ENCODE measurements around the gene UBXN6. TPM values are rescaled to one million over a fixed set of nuclear protein-coding genes. Genes with fewer than 3 reads are reported as not detected.

UBXN6 gene, protein sequence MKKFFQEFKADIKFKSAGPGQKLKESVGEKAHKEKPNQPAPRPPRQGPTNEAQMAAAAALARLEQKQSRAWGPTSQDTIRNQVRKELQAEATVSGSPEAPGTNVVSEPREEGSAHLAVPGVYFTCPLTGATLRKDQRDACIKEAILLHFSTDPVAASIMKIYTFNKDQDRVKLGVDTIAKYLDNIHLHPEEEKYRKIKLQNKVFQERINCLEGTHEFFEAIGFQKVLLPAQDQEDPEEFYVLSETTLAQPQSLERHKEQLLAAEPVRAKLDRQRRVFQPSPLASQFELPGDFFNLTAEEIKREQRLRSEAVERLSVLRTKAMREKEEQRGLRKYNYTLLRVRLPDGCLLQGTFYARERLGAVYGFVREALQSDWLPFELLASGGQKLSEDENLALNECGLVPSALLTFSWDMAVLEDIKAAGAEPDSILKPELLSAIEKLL
- total RNA-seq, result 73.5 TPM

DNA sequence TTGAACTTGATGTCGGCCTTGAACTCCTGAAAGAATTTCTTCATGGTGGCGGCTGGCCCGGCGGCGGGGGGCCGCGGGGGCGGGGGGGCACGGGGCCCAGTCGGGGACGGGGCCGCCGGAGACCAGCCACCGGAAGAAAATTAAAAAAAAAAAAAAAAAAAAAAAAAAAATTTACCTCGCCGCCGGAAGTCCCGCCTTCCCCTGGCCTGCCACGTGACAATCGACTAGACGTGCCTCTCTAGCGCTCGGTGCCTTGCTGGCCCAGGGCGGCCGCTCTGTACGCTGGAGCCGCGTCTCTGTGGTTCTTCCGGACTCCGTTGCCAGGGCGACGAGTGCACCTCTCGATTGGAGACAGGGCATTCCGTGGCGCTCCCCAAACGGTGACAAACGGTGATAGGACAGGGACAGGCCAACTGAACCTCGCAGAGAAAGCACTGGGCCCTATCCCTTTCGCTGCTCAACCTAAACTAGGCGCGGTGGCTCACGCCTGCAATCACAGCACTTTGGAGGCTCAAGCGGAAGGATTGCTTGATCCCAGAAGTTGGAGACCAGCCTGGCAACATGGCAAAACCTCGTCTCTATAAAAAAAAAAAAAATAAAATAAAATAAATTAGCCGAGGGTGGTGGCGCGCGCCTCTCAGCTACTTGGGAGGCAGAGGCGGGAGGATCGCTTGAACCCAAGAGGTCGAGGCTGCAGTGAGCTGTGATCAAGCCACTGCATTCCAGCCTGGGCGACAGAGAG lies at the start of gene UBXN6:
TSS of gene UBXN6 (minus strand) at position 141 of the 742 bp plus-strand sequence. CDS start at position 44, 97 bp downstream.
- ATAC-seq (peak; percentile 95), DNase-seq (ENCODE audit: low spot score) (peak; percentile 98)

DNA sequence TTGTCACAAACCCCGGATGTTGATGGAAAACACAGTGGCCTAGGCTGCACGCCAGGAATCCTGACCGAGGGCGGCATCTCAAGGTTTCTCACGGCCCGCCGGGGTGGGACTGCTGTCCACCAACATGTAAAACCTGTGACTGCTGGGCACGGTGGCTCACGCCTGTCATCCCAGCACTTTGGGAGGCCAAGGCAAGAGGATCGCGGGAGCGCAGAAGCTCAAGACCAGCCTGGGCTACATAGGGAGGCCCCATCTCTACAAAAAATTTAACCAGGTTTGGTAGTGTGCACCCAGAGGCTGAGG lies 49.5 kb upstream of the UBXN6 start:
- ATAC-seq, result no peak
- no peak for DNase-seq (ENCODE audit: low spot score)

DNA sequence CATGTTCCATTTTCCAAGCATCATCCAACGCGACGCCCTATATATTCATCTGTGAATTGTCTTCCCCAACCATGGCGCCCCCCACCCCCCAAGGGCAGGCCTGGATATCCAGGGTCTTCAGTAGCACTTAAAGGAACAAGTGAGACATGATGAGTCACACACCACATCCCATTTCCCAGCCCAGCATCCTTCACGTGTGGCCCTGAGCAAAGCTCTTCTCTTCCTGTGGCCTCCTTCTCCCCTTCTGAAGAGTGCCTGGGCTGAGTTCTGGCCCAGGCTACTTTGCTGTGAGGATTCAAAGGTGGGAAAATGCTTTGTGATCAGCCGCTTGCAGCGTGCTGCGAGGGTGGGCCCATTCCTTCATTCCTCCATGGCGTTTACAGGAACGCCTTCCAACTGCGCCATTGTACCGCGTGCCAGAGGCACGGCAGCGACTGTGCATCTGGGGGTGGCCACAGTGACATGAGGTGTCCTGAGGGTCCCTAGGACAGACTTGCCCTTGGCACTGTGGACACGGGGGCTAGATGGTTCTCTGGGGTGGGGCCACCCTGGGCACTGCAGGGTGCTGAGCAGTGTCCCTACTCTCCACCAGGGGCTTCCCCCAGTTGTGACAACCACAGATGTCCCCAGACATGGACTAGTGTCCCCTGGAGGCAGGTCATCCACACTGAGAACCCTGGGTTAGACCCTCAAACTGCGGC lies 49.0 kb upstream of the UBXN6 start:
- DNase-seq (ENCODE audit: low spot score), result no peak
- ATAC-seq, result no peak

DNA sequence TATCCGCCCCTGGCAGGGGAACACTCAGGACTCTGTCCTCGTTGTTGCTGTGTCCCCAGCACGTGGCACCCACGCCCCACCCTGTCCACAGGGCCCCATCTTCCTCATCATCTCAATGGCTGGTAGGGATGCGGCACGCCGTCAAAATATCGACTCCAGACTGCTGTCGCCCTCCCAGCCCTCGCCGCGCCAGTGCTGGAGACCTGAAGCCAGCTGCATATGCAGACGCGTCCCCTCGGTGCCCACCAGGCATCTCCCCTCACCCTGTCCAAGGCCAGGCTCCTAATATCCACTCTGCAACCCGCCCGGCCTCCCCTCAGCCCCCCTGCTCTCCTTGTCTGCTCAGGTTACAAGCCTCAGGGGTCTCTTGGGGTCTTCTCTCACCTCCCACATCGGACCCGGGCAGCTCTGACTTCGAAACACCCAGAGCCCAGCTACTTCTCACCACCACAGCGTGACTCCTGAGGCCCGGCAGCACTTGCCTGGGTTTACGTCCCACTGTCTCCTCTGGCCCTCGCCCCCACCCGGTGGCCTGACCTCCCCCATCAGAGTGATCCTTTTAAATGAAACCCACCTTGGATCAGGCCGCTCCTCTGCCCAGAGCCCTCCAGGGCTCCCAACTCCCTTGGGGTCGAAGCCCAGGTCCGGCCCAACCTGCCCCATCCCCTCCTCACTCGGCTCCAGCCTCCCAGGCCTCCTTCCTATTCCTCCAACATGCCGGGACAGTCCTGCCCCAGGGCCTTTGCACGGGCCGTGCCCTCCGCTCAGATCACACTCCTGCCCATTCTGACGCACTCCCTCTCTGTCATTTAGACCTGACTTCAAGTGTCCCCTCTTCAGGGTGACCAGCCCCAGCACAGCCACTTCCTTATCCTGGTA lies 48.2 kb upstream of the UBXN6 start:
- ATAC-seq, result no peak

DNA sequence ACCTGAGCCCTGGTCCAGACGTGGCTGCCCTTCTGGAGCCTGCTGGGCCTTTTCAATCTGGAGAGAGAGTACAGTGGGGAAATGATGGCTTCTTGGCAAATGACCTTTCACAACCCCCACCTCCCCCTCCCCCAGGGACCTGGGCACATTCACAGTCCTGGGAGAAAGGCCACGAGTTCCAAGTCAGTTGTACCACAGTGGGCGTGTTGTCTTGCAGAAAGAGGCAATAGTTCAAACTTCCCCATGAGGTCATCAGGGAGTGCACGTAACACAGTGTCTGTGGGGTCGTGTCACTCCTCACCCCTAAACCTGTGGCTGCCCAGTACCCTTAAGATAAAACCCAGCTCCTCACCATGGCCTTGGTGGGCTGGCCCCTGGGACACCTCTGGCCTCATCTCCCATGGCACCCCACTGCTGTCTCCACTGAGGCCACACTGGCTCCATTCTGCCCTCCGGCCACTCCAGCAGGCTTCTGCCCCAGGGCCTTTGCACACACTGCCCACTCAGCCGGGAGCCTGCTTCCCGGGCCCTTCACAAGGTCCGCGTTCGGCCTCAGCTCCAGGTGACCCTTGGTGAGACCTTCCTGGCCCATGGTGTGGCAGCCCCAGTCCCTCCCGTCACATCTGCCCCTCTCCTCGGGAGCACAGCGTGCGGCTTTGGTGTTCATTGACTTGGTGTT lies 47.4 kb upstream of the UBXN6 start:
- DNase-seq (ENCODE audit: low spot score), result no peak
- peak; percentile 2 for ATAC-seq

More for the DNA sequence above, 48.2 kb upstream of the UBXN6 start:
- DNase-seq (ENCODE audit: low spot score), result no peak

DNA sequence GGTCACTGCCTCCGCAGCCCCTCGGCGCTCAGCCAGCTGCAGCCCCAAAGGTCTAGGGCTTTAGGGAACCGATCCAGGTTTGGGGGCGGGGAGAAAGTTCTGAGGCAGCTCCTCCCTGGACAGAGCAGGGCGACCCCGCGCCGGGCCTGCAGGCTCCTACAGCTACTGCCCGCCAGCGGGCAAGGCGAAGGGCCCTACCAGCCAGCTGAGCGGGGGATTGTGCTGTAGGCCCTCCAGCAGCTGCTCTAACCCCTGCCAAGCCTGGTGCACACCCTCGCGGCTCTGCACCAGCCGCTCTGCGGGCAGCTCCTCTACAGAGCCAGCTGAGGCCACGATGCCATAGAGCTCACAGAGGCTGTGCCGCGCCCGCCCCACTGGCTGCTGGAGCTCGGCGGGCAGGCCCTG lies 46.7 kb upstream of the UBXN6 start:
- no peak for DNase-seq (ENCODE audit: low spot score)

DNA sequence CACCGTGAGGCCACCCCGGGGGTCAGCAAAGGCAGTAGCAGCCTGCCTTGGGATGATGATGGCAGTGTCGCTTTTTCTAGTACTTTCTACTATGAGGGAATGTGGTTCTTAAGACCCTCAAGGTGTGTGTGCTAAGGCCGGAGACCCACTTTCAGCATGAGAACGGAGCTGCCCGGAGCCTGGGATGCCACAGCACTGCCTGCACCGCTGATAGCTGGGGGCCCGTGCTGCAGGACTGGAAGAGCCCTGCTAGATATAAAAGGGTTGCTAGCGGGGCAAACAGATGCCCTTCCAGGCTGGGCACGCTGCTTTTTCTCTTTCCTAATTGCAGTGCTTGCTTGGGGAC lies 46.2 kb upstream of the UBXN6 start:
- DNase-seq (ENCODE audit: low spot score) (no peak), ATAC-seq (no peak)

More for the DNA sequence above, 46.7 kb upstream of the UBXN6 start:
- peak; percentile 1 for ATAC-seq

DNA sequence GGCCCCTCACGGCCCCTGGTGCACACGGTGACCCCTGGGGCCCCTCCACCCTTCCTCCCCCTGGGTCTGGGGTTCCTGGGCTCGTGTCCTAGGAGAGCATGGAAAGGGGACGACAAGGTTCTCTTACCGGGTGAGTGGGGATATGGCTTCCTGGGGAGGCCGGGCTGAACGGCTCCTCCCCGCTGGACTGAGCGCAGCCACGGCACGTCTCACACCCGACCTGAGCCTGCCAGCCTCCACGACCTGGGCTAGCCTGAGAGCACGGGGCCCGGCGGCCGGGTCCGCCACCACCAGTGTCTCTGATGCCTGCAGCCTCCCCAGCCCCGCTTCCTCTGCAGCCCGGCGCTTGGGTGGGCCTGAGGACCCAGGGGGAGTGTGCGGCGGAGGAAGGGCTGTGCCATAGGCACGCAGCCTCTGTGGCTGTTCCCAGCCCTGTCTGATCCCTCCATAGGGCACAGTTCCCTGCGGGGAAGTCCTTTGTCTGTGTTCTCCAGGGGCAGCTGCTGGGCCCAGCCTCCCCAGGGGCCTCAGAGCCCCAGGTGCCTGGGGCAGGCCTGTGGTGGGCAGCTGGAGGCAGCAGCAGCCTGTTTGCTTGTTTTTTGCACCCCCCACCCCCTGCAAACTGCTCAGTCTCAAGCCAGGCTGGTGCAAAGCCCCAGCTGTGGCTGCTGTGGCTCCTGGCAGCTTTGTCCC lies 45.7 kb upstream of the UBXN6 start:
- DNase-seq (ENCODE audit: low spot score), result no peak
- no peak for ATAC-seq

DNA sequence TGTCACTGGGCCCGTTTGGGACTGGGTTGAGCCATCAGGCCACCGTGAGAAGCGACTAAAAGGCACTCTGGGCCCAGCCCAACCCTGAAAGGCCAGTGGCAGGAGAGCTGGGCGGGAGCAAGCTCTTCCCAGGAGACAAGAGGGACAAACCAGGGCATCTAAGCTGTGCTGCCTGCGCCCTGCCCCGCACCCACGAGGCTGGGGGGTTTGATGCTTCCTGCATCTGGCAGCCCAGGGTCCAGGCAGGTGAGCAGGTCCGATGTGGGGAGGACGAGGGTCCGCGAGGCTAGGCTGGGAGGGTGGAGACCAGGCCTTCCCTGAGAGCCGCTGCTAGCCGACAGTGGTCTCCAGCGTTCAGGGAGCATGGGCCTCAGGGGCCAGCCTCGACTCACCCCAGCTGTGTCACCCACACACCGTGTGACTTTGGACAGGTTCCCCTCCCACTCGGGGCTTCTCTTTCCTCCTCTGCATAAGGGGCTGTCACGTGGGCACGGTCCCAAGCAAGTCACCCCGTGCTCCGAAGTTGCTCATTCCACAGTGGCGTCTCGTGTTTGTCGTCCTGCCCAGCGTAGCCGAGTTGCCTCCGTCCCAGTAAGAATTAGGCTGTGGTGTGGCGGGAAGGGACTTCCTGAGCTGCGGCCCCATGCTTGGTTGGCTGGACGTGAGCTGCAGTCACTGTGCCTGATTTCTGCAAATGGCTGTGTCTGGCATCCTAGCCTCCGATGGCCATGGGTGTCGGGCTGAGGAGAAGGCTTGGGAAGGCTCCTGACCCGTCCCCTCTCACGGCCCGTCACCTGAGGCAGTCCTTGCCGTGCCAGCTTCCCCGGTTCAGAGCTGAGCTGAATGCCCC lies 44.9 kb upstream of the UBXN6 start:
- ATAC-seq, result no peak
- DNase-seq (ENCODE audit: low spot score), result no peak

DNA sequence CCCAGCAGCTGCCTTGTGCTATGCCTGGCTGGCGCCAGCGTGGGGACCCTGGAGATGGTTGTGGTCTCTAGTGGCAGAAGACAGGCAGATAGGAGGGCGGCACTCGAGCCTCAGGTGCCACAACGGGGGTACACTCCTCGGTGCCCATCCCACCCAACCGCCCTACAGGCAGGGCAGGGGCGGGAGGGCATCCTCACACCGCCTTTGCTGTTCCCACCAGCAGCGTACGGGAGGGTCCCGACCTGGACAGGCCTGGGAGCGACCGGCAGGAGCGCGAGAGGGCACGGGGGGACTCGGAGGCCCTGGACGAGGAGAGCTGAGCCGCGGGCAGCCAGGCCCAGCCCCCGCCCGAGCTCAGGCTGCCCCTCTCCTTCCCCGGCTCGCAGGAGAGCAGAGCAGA lies 44.1 kb upstream of the UBXN6 start:
- DNase-seq (ENCODE audit: low spot score) (no peak), ATAC-seq (no peak)

DNA sequence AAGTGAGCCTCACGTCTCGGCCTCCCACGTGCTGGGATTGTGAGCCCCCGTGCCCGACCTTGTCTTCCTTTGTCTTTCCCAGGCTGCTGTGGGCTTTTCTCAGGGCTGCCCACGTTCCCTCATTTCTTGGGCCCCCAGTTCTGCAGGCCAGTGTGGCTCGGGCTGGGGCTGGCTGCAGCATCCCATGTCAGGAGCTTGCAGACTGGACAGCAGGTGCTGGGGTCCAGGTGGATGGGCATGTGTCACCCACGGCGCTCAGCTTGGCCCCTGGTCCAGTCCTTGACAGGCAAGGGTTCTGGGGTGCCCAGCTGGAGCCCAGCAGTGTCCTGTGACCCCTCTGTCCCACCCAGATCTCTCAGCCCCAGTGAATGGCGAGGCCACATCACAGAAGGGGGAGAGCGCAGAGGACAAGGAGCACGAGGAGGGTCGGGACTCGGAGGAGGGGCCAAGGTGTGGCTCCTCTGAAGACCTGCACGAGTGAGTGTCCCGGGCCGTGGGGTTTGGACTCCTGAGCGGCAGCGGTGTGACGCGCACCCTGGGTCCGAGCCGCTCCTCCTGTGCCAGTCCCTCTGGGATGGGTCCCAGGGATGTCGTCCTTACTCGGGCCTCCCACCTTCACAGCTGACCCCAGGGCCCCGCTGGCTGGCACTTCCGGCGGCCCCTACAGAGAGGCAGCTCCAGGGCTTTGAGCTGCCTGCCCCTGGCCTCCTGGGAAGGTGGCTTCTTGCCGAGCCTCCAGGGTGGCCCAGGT lies 43.4 kb upstream of the UBXN6 start:
- ATAC-seq, result no peak

DNA sequence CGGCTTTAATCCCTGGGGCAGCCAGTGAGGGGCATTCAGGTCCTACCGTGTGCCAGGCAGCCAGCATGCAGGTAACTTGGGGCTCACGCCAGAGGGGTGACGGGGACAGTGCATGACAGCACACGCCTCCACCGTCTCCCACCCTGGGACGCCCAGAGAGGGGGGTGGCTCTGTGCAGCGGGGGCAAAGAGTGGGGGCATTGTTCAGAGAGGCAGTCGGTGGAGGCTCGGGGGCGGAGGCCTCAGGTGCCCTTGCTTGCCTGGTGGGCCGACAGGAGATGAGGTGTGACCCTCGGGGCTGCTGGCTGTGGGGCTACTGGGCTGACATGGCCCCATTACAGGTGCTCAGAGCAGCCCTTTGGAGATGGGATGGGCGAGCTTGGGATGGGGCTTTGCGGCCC lies 42.3 kb upstream of the UBXN6 start:
- no peak for DNase-seq (ENCODE audit: low spot score)
- ATAC-seq, result no peak

More for the DNA sequence above, 43.4 kb upstream of the UBXN6 start:
- DNase-seq (ENCODE audit: low spot score), result no peak

DNA sequence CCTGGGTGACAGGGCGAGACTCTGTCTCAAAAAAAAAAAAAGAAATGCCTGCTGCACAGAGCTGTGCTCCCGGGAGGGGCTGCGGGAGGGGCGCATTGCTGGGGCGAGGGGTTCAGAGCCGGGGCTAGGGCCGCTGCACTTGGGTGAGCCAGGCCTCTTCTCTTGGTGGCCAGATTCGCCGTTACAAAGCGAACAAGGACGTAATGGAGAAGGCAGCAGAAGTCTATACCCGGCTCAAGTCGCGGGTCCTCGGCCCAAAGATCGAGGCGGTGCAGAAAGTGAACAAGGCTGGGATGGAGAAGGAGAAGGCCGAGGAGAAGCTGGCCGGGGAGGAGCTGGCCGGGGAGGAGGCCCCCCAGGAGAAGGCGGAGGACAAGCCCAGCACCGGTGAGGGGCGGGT lies 41.7 kb upstream of the UBXN6 start:
- DNase-seq (ENCODE audit: low spot score) (no peak), ATAC-seq (no peak)

DNA sequence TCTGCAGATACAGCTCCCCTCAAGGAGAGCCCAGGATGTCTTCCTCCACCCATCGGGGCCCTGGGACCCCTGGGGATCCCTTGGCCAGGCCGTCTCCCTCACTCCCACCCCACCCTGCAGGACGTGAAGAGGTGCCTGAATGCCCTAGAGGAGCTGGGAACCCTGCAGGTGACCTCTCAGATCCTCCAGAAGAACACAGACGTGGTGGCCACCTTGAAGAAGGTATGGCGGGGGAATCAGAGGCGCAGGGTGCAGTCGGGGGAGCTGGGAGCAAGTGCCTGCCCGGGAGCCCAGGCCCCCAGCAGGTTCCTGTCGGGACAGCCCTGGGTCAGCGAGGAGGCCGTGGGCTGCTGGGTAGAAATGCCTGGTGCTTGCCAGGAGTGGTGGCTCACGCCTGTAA lies 41.1 kb upstream of the UBXN6 start:
- DNase-seq (ENCODE audit: low spot score) (no peak), ATAC-seq (no peak)

DNA sequence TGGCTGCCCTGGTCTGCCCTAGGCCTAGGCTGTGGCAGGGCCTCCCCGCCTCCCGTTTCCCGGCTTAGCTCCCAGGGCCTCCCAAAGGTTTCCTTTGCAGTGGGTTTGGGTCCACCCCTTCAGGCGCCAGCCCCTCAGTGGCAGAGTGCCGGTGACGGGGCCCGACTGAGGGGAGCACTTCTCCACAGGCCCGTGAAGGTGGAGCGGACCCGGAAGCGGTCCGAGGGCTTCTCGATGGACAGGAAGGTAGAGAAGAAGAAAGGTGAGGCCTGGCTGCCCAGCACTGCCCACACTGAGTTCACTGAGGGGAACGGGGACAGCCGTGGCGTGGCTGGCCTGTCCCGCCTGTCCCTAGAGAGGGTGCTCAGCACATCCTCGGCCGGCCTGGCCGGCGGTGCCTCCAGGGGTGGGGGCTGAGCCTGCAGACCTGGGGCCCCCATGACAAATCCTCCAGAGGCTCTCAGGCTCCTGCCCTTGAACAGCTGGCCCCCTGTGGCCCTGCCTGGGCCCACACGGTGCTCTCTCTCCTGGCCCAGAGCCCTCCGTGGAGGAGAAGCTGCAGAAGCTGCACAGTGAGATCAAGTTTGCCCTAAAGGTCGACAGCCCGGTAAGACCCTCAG lies 40.3 kb upstream of the UBXN6 start:
- DNase-seq (ENCODE audit: low spot score) (no peak), ATAC-seq (no peak)

DNA sequence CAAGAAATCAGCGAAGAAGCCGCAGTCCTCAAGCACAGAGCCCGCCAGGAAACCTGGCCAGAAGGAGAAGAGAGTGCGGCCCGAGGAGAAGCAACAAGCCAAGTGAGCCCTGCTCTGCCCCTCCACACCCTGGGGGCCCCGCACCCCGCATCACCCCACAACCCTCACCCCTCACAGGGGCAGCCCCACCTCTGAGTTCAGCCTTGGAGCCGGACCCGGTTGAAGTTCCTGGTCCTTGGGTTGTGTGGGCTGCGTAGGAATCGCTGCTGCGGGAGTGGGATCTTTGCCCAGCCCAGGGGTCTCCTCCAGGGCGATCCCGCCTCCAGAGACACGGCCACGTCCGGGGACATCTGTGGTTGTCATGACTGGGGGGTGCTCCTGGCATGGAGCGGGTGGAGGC lies 38.7 kb upstream of the UBXN6 start:
- ATAC-seq, result no peak
- no peak for DNase-seq (ENCODE audit: low spot score)

DNA sequence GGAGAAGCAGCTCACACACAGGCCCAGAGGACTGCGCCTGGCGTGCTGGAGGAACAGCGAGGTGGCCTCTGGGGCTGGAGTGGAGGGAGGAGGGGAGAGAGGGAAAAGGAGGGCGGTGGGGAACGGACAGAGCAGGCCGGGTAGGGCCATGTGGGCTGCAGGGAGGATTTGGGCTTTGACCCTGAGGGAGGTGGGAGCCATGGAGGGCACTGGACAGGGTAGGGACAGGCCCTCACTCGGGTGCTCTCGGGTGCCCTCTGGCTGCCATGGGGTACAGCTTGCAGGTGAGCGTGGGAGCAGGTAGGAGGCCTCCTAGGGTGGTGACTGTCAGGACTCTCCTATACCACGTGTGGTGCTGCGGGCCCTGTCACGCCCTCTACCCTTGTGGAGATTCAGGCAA lies 37.9 kb upstream of the UBXN6 start:
- ATAC-seq, result peak; percentile 66
- DNase-seq (ENCODE audit: low spot score), result no peak

DNA sequence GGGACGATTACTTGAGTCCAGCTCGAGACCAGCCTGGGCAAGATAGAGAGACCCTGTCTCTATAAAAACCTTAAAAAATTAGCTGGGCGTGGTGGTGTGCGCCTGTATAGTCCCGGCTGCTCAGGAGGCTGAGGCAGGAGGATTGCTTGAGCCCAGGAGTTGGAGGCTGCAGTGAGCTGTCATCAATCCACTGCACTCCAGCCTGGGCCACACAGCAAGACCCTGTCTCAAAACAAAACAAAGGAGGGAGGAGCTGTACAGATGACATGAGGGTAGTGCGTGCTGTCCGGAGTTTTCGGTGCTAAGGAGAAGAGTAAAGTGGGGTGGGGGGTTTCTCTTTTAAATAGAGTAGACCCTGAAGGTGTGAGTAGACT lies 37.1 kb upstream of the UBXN6 start:
- no peak for ATAC-seq
- no peak for DNase-seq (ENCODE audit: low spot score)

Measured in left lobe of liver (tissue), 2 donors.